Measurements from ENCODE around the gene GP2.
"Not testable (repeated sequence)": the region's sequence is repeated elsewhere in the genome, so short reads cannot be mapped to it uniquely, and the experiment has no call there.

The GP2 gene

GRCh38 chr16:20334396-20334795, 7.1 kb upstream of the GP2 start:
- Mint-ChIP-seq H3K4me1 (no peaks in the 10 kb centered on the region), H3K4me3 (no peak overlapping the region), H3K9me3 (no peaks in the 10 kb centered on the region), H3K27me3 (peaks cover 8% of the 10 kb centered on the region), H3K27ac (no peak overlapping the region)
- ATAC-seq, result no peak
- no peak for DNase-seq

GRCh38 chr16:20333120-20333519, 5.8 kb upstream of the GP2 start:
- H3K4me3 Mint-ChIP-seq, result no peak overlapping the region
- DNase-seq (no peak), ATAC-seq (no peak)

GRCh38 chr16:20332411-20332810, 5.1 kb upstream of the GP2 start:
- H3K4me1 Mint-ChIP-seq, result no peaks in the 10 kb centered on the region
- no peak overlapping the region for H3K27ac Mint-ChIP-seq
- ATAC-seq (no peak), DNase-seq (no peak)
- no peaks in the 10 kb centered on the region for H3K9me3 Mint-ChIP-seq
- no peaks in the 10 kb centered on the region for H3K27me3 Mint-ChIP-seq
- H3K4me3 Mint-ChIP-seq, result no peak overlapping the region

More at GRCh38 chr16:20333120-20333519, 5.8 kb upstream of the GP2 start:
- no peak overlapping the region for H3K27ac Mint-ChIP-seq
- no peaks in the 10 kb centered on the region for H3K4me1 Mint-ChIP-seq
- H3K9me3 Mint-ChIP-seq, result no peaks in the 10 kb centered on the region
- peaks cover 4% of the 10 kb centered on the region for H3K27me3 Mint-ChIP-seq

DNA sequence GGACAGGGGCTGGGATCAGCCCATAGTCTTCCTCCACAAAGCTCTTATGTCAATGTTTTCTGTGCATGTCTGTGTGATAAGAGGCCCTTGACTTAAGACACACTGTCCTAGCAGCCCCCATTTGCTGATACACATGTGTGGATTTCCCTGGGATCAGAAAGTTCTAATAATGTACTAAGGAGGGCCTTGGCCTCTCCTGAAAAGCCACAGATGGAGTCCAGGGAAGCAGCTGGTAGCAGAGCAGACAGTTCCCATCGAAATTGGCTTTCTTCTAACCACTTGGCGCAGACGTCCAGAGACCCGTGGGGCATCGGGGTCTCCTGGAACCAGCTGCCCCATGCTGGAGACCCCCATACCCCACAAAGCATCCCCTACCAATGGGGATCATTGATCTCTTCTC, 4.3 kb upstream of the GP2 start:
- Mint-ChIP-seq H3K27me3 (no peaks in the 10 kb centered on the region), H3K9me3 (no peaks in the 10 kb centered on the region), H3K27ac (no peak overlapping the region), H3K4me3 (no peak overlapping the region), H3K4me1 (no peaks in the 10 kb centered on the region)
- no peak for DNase-seq
- no peak for ATAC-seq

- no peak for DNase-seq
- ATAC-seq, result no peak
- H3K9me3 Mint-ChIP-seq, result no peaks in the 10 kb centered on the region
- no peak overlapping the region for H3K4me3 Mint-ChIP-seq
- no peaks in the 10 kb centered on the region for H3K27me3 Mint-ChIP-seq
- H3K4me1 Mint-ChIP-seq, result no peaks in the 10 kb centered on the region
- H3K27ac Mint-ChIP-seq, result no peak overlapping the region
Observed at GRCh38 chr16:20329392-20330138, 2.3 kb upstream of the GP2 start.

DNA sequence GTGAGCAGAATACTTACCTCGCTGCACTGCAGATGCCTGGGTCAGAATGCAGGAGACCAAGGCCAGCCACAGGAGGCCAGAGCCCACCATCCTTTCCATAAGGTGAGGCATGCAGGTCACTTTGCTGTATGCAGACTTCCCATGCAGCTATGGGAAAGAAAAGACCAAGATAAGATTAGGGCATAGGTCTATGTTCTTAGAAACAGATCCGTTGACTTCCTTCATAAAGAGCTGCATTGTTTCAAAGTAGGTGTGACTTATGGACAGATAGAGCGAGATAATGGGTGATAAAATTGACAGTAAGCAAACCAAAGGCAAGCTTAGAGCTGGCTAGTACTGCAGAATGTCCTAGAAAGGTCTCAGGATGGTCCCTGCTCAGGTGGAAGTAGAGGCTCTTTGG, 992 bp downstream of the GP2 start:
- Mint-ChIP-seq H3K4me1 (no peaks in the 10 kb centered on the region), H3K4me3 (no peak overlapping the region), H3K27me3 (peaks cover 7% of the 10 kb centered on the region), H3K27ac (no peak overlapping the region), H3K9me3 (no peaks in the 10 kb centered on the region)
- DNase-seq, result no peak
- ATAC-seq, result no peak

DNA sequence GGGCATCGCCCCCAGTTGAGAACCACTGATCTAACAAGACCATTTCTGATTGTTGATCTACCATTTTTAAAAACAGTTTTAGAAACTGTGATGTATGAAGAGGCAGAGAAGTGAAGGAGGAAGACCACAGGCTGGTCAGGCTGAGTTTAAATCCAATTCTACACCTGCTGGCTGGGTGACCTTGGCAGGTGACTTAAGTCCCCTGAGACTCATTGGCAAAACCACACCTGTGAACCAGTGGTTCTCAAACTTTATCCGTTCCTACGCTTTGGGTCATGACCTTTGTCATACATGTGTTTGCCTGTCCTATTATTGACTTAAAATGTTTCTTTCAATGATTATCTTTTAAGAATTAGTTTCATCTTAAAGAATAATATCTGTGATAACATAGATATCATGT, 2.3 kb downstream of the GP2 start:
- no peak for ATAC-seq
- no peaks in the 10 kb centered on the region for H3K4me1 Mint-ChIP-seq
- no peak overlapping the region for H3K27ac Mint-ChIP-seq
- DNase-seq, result no peak
- H3K4me3 Mint-ChIP-seq, result no peak overlapping the region
- H3K9me3 Mint-ChIP-seq, result no peaks in the 10 kb centered on the region
- H3K27me3 Mint-ChIP-seq, result peaks cover 7% of the 10 kb centered on the region

- Mint-ChIP-seq H3K4me1 (no peaks in the 10 kb centered on the region), H3K27me3 (peaks cover 7% of the 10 kb centered on the region), H3K9me3 (no peaks in the 10 kb centered on the region), H3K4me3 (no peak overlapping the region), H3K27ac (no peak overlapping the region)
- DNase-seq (no peak), ATAC-seq (no peak)
Observed at GRCh38 chr16:20323591-20324117, 3.7 kb downstream of the GP2 start.

DNA sequence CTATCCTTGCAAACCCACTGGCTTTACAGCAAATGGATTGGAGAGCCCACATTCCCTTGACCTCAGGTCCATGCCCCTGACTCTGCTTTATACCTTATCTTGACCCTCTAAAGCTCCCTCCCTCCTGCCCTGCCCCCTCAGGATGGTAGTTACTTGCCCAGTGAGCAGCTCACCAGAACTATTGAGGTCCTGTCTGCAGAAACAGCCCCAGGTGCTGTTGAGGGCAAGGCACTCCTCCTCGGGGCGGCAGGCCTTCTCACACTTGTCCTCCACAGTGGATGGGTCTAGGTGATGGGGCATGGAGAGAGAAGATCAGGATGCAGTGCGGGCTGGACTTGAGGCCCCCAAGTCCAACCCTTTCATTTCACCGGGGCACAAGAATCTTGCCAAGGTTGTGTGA, 4.6 kb downstream of the GP2 start:
- Mint-ChIP-seq H3K27me3 (peaks cover 7% of the 10 kb centered on the region), H3K27ac (no peak overlapping the region), H3K4me1 (no peaks in the 10 kb centered on the region), H3K4me3 (no peak overlapping the region), H3K9me3 (no peaks in the 10 kb centered on the region)
- DNase-seq, result no peak
- no peak for ATAC-seq

DNA sequence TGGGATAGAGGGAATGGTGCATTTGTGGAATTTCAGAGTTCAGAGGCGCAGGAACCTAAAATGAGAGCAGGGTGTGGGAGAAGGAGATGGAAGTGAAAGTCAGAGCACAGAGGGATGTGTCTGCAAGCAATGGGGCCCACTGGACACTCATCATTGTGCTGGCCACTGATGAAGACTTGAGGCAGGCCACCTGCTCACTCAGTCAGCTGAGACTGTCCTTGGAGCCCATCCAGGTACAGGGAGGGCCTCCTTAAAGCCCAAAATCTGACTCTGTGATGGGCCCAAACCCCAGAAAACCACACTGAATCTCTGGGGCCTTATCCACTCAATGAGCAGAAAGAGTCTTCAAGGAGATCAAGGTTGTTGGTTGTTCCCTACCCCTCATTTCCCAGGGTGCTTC, 5.6 kb downstream of the GP2 start:
- H3K27me3 Mint-ChIP-seq, result peaks cover 7% of the 10 kb centered on the region
- H3K27ac Mint-ChIP-seq, result no peak overlapping the region
- H3K4me1 Mint-ChIP-seq, result no peaks in the 10 kb centered on the region
- no peaks in the 10 kb centered on the region for H3K9me3 Mint-ChIP-seq
- H3K4me3 Mint-ChIP-seq, result no peak overlapping the region
- ATAC-seq, result no peak
- DNase-seq, result no peak

GRCh38 chr16:20321051-20321450, 6.3 kb downstream of the GP2 start:
- not testable (repeated sequence) for H3K4me1 Mint-ChIP-seq, ATAC-seq, H3K9me3 Mint-ChIP-seq, H3K27ac Mint-ChIP-seq, H3K4me3 Mint-ChIP-seq, DNase-seq, H3K27me3 Mint-ChIP-seq

DNA sequence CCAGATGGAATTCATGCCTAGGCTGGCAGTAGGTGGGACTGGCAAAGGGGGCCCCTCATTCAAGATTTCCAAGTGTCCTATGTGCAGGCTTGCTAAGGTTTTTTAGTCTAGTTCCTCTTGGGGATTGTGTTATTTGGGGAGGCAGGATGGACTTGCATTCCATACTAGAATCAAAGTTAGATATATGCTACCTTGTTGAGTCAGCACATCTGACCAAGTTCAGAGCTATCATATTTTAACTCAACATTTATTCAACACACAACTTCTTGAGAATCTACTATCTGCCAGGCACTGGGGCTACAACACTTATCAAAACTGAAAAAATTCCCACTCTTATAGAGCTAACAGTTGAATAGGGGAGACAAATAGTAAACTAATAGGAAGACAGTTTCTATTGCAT, 6.7 kb downstream of the GP2 start:
- H3K4me1 Mint-ChIP-seq, result no peaks in the 10 kb centered on the region
- no peak for DNase-seq
- peaks cover 7% of the 10 kb centered on the region for H3K27me3 Mint-ChIP-seq
- H3K4me3 Mint-ChIP-seq, result no peak overlapping the region
- no peak overlapping the region for H3K27ac Mint-ChIP-seq
- H3K9me3 Mint-ChIP-seq, result no peaks in the 10 kb centered on the region
- no peak for ATAC-seq

DNA sequence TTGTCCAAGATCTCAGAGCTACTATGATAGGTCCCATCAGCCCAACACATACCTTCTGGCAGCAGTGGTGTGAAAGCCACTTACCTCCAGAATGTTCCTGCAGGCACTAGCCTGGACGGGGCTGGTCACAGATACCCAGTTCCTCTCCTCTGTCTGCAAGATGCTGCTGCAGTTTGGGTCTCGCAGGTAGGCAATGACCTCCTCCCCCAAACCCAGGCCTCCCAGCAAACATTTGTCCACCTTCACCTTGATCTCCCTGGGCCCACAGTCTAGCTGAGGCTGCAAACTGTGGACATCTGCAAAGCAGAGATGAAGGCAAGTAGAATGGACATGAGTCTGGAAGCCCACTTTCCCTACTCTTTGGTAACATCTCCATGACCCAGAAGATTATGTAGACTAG, 7.1 kb downstream of the GP2 start:
- H3K27ac Mint-ChIP-seq, result no peak overlapping the region
- H3K9me3 Mint-ChIP-seq, result no peaks in the 10 kb centered on the region
- DNase-seq, result no peak
- ATAC-seq, result no peak
- H3K4me3 Mint-ChIP-seq, result no peak overlapping the region
- H3K4me1 Mint-ChIP-seq, result no peaks in the 10 kb centered on the region
- H3K27me3 Mint-ChIP-seq, result peaks cover 7% of the 10 kb centered on the region

- H3K27me3 Mint-ChIP-seq, result peaks cover 7% of the 10 kb centered on the region
- H3K4me3 Mint-ChIP-seq, result no peak overlapping the region
- ATAC-seq (no peak), DNase-seq (no peak)
- H3K4me1 Mint-ChIP-seq, result no peaks in the 10 kb centered on the region
- no peak overlapping the region for H3K27ac Mint-ChIP-seq
- H3K9me3 Mint-ChIP-seq, result no peaks in the 10 kb centered on the region
Observed at GRCh38 chr16:20319406-20319805, 7.9 kb downstream of the GP2 start.

DNA sequence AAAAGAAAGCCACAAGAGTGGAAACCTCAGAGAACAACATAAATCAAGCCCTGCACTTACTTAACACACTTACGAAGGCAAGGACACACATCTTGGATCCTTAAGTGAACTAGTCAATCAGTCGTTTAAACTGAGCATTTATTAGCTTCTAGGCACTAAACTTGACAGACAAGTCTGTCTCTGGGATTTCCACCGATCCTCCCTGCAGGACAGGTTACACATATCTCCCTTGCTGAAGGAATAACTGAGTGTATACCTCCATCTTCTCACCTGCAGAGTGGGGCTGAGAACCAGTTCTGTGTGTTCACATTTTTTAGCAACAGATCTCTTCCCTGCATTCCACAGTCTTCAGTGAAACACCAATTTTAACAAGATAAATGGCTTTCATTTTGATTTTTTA, 8.9 kb downstream of the GP2 start:
- Mint-ChIP-seq H3K9me3 (no peaks in the 10 kb centered on the region), H3K27ac (no peak overlapping the region), H3K4me3 (no peak overlapping the region), H3K27me3 (peaks cover 1% of the 10 kb centered on the region), H3K4me1 (no peaks in the 10 kb centered on the region)
- DNase-seq, result no peak
- no peak for ATAC-seq

- no peak for ATAC-seq
- no peak overlapping the region for H3K4me3 Mint-ChIP-seq
- H3K9me3 Mint-ChIP-seq, result peaks cover 0 to 4% of the 10 kb centered on the region in 2 donors
- no peaks in the 10 kb centered on the region for H3K27me3 Mint-ChIP-seq
- DNase-seq, result no peak
- no peaks in the 10 kb centered on the region for H3K4me1 Mint-ChIP-seq
- no peak overlapping the region for H3K27ac Mint-ChIP-seq
Observed at GRCh38 chr16:20318006-20318405, 9.3 kb downstream of the GP2 start.

- peaks cover 0 to 5% of the 10 kb centered on the region in 2 donors for H3K9me3 Mint-ChIP-seq
- no peak for DNase-seq
- no peak for ATAC-seq
- H3K27ac Mint-ChIP-seq, result no peak overlapping the region
- no peaks in the 10 kb centered on the region for H3K4me1 Mint-ChIP-seq
- no peak overlapping the region for H3K4me3 Mint-ChIP-seq
- H3K27me3 Mint-ChIP-seq, result no peaks in the 10 kb centered on the region
Observed at GRCh38 chr16:20317117-20317516, 10.2 kb downstream of the GP2 start.

Measured in stimulated activated naive CD8-positive, alpha-beta T cell treated with anti-CD3 and anti-CD28 coated beads, Interleukin-15, amount 100 ng/mL, for 72 hours (primary cell).